GM18867 (cell line): ENCODE measurements around the gene HNRNPM.
"Not testable (repeated sequence)": the region's sequence is repeated elsewhere in the genome, so short reads cannot be mapped to it uniquely, and the experiment has no call there.

Source experiments
- ATAC-seq: cut with Tn5 transposase; IDR thresholded peaks from one replicate; pipeline ENCODE4 v1.9.1; 2021; ENCODE audit warnings: mild to moderate bottlenecking, moderate library complexity; ENCODE audit not compliant: unreplicated experiment

HNRNPM gene

DNA sequence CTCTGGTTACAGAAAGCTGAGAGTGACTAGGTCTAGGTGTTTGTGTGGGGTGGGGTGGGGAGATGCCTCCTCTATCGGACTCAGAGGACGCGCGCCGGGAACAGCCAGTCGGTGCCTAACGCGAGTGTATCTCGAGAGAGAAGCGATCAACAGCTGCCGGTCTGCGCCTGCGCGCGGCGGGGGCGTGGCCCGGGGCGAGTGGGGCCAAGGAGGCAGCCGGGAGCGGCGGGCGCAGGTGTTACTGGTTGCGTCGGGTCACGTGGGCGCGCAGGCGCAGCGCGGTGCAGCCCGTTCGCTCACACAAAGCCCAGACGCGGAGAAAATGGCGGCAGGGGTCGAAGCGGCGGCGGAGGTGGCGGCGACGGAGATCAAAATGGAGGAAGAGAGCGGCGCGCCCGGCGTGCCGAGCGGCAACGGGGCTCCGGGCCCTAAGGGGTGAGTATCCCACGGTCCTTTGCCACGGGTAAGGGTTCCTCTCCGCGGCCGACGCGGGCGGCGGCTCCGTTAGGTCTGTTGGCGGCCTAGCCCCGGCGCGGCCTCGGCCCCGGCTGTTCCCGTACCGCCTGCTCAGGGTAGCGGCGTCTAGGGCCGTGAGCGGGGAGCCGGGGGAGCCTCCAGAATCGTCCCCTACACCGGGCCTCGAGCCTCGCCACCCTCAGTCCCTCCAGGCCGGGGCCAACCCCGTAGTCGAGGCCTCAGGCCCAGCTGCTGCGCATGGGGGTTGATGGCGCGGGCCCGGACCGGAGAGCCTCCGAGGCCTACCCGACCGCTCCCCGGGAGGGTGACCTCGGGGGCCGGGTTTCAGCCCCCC, at the start of gene HNRNPM:
TSS of gene HNRNPM (plus strand) at position 299 of the 811 bp plus-strand sequence. CDS start at position 323, 24 bp downstream.
- ATAC-seq, result peak; percentile 90

DNA sequence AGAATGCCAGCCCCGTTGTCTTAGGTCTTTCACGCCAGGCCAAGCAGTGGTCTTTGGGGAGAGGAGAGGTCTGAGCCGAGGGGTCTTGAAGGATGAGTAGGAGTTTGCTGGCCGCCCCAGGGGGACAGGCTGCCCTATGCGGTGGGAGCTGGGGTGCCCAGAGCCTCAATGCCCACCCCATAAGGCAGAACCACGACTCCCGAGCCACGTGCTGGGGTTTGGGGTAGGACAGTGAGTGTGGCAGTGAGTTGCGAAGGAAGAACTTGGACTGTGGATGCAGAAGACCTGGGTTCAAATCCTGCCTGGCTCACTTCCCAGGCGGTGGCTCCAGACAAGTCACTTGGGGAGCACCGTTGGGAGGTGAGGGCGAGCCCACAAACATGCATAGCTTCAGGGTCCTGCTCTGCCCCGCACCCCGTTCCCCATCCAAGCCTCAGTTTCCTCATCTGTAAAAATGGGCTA, 49.1 kb upstream of the HNRNPM start:
- no peak for ATAC-seq

- ATAC-seq, result no peak
Observed at GRCh38 chr19:8396185-8396562, 48.6 kb upstream of the HNRNPM start.

- no peak for ATAC-seq
Observed at GRCh38 chr19:8396563-8397203, 48.1 kb upstream of the HNRNPM start.

- no peak for ATAC-seq
Observed at GRCh38 chr19:8397271-8397670, 47.5 kb upstream of the HNRNPM start.

GRCh38 chr19:8397746-8398310, 46.9 kb upstream of the HNRNPM start:
- no peak for ATAC-seq

DNA sequence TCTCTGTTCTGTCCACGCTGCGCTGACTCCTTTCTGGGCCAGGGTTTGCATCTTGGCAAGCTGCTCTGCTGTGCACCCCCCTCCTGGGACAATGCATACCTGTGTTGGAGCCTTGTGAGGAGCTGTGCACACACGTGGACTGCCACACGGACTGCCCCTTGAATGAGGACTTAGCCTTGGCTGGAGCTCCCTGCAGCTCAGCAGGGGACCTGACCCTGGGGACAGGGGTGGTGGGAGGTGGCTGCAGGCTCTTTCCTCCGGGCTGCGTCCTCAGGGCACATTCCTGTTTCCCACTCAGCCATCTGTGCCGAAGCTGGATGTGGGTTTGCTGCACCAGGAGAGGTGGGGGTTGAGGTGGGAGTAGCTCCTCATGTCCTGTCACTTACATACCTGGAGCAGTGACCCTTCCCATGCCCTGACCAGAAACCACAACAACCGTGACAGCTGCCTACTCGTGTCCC, 46.4 kb upstream of the HNRNPM start:
- no peak for ATAC-seq

- no peak for ATAC-seq
Observed at GRCh38 chr19:8399681-8400188, 45.0 kb upstream of the HNRNPM start.

DNA sequence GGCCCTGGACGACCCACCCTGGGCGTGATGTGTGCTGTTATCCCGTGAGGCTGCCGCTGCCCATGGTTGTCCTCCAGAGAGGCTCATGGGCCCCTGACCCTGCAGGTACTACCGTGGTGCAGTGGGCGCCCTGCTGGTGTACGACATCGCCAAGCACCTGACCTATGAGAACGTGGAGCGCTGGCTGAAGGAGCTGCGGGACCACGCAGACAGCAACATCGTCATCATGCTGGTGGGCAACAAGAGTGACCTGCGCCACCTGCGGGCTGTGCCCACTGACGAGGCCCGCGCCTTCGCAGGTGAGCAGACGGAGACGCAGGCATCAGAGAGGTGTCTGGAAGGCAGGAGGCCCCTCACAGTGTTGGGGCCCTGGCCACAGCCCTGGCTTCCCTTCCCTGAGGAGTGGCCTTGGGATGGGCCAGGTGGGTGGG, 42.8 kb upstream of the HNRNPM start:
- ATAC-seq, result no peak

- no peak for ATAC-seq
Observed at GRCh38 chr19:8403098-8403819, 41.5 kb upstream of the HNRNPM start.

DNA sequence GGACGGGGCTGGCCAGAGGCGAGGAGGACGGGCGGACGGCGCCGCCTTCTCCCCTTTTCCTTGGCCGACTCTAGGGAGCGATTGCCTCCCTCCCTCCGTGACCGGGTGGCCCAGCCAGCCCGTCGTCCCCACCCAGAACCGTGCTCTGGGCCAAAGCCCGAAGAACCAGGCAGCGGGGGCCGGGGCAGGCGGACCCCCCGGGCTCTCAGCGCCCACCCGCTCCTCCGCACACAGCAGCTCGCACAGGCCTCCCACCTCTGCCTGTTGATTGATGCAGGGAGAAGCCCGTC, 41.0 kb upstream of the HNRNPM start:
- ATAC-seq, result no peak

DNA sequence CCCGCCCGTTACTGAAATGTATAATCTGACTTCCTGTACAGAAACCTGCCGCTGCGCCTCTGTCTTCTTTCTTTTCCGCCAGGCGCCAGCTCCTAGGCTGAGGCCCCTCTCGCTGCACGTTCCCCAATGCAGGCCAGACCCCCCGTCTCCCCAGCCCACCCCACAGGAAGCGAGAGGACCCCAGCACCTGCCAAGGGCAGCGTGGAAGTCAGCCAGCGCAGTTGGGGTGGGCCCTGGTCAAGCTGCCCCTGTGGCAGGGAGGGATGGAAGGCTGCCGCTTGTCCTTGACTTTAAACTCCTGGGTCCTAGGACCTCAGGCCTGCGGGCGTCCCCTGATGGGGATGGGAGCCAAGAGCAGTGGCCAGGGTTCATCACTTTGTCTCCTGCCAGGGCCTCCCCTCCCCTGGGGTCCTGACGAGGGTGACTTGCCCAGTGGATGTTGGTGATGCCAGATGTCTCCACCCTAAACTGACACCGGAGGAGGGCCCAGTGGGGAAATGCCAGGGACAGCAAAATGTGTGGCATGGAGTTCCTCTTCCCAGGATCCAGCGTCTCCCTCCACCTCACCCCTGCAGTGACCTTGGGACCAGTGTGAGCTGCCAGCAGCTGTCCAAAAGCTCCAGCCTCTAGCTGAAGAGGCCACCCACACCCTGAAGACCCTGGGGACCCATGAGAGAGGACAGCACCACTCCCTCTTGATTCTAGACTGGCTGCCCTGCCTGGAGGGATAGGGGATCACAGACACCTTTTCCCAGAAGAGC, 40.2 kb upstream of the HNRNPM start:
- no peak for ATAC-seq

- ATAC-seq, result not testable (repeated sequence)
Observed at GRCh38 chr19:8410718-8411117, 34.1 kb upstream of the HNRNPM start.

DNA sequence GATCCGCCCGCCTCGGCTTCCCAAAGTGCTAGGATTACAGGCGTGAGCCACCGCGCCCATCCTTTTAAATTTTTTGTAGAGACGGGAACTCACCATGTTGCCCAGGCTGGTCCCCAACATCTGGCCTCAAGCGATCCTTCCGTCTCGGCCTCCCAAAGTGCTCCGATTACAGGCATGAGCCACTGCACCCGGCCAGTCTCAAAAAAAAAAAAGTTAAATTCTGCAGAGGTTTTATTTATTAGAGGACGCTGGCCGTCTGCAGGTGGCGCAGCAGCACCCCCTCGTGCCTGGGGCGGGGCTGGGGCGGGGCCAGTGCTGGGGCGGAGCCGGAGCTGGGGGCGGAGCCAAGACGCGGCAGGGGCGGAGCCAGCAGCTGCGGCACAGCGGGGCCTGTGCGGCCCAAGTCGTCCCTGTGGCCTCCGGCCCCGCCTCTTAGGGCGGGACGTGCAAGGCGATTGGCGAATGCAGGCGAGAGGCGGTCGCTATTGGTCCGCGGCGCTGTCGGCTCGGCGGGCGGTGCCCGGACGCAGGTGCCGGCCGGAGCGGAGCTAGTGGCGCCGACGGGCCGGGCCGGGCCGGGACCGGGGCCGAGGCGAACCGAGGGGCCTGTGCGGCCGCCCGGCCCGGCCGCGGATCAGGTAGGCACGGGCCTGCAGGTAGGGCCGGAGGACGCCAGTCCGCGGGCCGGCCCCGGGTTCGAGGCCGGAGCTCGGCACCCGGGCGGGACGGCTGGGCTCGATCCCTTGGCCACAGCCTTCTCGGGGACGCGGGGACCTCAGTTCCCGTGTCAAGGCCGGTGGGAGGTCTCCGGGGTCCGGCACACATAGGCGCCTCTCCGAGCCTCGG, 31.8 kb upstream of the HNRNPM start, which contains the start of gene MARCHF2:
TSS of gene MARCHF2 (plus strand) at position 523 of the 846 bp plus-strand sequence. CDS start 8,536 bp downstream, outside the sequence.
- peak; percentile 99 for ATAC-seq

- no peak for ATAC-seq
Observed at GRCh38 chr19:8413629-8413995, 31.2 kb upstream of the HNRNPM start.

DNA sequence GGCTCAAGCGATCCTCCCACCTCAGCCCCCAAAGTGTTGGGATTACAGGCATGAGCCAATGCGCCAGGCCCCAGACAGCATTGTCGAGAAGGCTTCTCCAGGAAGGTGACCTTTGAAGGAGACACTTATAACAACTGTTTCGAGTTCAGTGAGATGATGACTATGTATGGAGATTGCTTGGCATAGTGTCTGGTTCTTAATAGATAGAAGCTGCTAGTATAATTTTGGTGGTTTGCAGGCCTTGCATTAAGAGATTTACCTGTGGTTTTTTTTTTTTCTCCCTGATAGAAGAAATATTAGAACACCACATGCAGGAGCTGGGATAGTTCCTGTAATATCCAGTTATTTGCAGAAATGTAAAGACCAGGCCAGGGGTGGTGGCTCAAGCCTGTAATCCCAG, 28.0 kb upstream of the HNRNPM start:
- ATAC-seq, result no peak

DNA sequence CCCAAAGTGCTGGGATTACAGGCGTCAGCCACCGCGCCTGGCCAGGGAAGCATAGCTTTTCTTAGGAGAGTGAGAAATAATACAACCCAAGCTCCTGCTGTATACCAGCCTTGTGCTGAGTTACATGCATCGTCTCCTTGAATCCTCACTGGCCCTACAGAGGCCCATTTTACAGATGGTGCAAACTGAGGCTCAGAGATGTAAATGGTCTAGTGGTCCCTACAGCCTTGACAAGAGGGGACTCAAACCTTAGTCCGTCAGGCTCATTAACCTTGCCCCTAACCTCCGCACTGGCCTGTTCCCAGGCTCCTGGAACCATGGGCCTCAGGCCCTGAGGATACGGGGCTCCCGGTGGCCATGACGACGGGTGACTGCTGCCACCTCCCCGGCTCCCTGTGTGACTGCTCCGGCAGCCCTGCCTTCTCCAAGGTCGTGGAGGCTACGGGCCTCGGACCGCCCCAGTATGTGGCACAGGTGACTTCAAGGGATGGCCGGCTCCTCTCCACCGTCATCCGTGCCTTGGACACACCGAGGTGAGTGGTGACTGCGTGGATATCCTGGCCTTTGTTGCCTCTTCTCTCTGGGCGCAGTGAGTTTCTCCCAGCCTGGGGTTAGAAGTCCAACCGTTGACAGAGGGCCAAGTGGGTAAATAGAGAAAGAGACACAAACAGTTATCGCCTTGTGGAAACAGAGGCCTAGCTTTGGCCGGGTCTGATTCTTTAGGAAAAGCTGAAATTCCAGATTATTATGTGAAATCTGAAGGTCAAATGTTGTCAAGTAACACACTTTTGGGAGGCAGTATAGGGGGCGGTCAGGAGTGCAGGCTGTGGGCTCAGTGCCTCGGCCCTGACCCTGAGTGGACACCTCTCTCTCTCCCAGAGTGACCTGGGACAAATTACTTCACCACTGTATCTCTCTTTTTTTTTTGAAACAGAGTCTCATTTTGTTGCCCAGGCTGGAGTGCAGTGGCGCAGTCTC, 23.0 kb upstream of the HNRNPM start:
- no peak for ATAC-seq

GRCh38 chr19:8423817-8424223, 21.0 kb upstream of the HNRNPM start:
- no peak for ATAC-seq
